Measurements from ENCODE around the gene TBC1D23. TPM values are rescaled to one million over a fixed set of nuclear protein-coding genes. Genes with fewer than 3 reads are reported as not detected.

The TBC1D23 gene
- total and polyA plus RNA-seq, 2 experiments from 2014 or later, result 27.1 to 61.9 TPM

DNA sequence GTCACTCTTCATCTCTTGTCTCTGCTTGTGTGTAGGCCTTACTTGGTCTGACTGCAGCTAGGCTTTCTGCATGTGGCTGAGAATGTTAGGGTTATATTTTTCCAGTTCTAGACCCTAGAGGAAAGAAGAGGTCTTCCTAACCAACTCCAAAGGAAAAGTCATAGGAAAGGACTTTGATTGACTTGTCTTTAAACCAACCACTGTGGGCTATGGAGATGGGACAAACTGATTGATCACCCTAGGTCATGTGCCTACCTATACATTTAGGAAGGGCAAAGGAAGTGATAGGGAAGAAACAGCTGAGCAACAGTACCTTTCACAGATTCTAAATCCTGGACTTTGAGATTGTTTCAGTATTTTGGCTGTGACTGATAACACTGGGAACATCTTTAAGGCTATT is 16.5 kb upstream of the TBC1D23 start:
- no peaks in the 10 kb centered on the region for H3K9me3 ChIP-seq (ENCODE audit: low read depth)
- no peak overlapping the region for H2AFZ ChIP-seq
- no peak overlapping the region for H3K27ac ChIP-seq
- DNase-seq (ENCODE audit: low spot score), result no peak
- TF ChIP-seq EZH2phosphoT487 (IDR thresholded peaks at IDR 0.05; ENCODE audit: low read depth, severe bottlenecking, unreplicated experiment) (no peak), EZH2 (IDR thresholded peaks at IDR 0.05; ENCODE audit: borderline replicate concordance) (no peak)
- TF ChIP-seq, protein P1, sequence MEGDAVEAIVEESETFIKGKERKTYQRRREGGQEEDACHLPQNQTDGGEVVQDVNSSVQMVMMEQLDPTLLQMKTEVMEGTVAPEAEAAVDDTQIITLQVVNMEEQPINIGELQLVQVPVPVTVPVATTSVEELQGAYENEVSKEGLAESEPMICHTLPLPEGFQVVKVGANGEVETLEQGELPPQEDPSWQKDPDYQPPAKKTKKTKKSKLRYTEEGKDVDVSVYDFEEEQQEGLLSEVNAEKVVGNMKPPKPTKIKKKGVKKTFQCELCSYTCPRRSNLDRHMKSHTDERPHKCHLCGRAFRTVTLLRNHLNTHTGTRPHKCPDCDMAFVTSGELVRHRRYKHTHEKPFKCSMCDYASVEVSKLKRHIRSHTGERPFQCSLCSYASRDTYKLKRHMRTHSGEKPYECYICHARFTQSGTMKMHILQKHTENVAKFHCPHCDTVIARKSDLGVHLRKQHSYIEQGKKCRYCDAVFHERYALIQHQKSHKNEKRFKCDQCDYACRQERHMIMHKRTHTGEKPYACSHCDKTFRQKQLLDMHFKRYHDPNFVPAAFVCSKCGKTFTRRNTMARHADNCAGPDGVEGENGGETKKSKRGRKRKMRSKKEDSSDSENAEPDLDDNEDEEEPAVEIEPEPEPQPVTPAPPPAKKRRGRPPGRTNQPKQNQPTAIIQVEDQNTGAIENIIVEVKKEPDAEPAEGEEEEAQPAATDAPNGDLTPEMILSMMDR (IDR thresholded peaks at IDR 0.05; ENCODE audit: poor library complexity), result no peak
- no peak overlapping the region for H3K4me3 ChIP-seq
- no peaks in the 10 kb centered on the region for H3K27me3 ChIP-seq
- H3K36me3 ChIP-seq (replicated peaks; ENCODE audit: insufficient read depth, low read depth), result no peaks in the 10 kb centered on the region
- H4K20me1 ChIP-seq (ENCODE audit: insufficient read depth, poor library complexity, severe bottlenecking), result no peaks in the 10 kb centered on the region
- no peaks in the 10 kb centered on the region for H3K9me2 ChIP-seq (replicated peaks; ENCODE audit: insufficient read depth)
- no peaks in the 10 kb centered on the region for H3K79me2 ChIP-seq
- H3K4me1 ChIP-seq (ENCODE audit: insufficient read depth), result no peaks in the 10 kb centered on the region
- H3K4me2 ChIP-seq, result no peak overlapping the region

DNA sequence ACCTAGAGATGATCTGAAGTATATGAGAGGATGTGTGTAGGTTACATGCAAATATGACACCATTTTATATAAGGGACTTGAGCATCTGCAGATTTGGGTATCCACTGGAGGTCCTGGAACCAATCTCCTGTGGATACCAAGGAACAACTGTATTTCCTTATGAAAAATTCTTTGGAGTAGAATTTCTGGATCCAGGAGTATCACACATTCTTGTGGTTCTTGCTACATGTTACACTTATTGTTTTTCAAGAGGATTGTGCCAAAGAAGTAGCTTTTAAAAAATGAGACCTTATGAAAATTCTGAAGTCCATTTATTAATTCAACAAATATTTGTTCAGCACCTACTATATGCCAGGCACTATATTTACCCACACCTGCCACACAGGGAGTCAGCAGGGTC is 15.7 kb upstream of the TBC1D23 start:
- Histone ChIP-seq H3K27me3 (no peaks in the 10 kb centered on the region), H3K4me3 (no peak overlapping the region), H3K9me2 (replicated peaks; ENCODE audit: insufficient read depth) (no peaks in the 10 kb centered on the region), H3K79me2 (no peaks in the 10 kb centered on the region), H3K9me3 (ENCODE audit: low read depth) (no peaks in the 10 kb centered on the region), H3K36me3 (replicated peaks; ENCODE audit: insufficient read depth, low read depth) (no peaks in the 10 kb centered on the region), H3K27ac (no peak overlapping the region), H2AFZ (no peak overlapping the region), H3K4me1 (ENCODE audit: insufficient read depth) (no peaks in the 10 kb centered on the region), H3K4me2 (no peak overlapping the region), H4K20me1 (ENCODE audit: insufficient read depth, poor library complexity, severe bottlenecking) (no peaks in the 10 kb centered on the region)
- no peak for DNase-seq (ENCODE audit: low spot score)
- TF ChIP-seq, protein P1 (IDR thresholded peaks at IDR 0.05; ENCODE audit: poor library complexity), result no peak
- TF ChIP-seq EZH2 (IDR thresholded peaks at IDR 0.05; ENCODE audit: borderline replicate concordance), result no peak
- no peak for TF ChIP-seq EZH2phosphoT487 (IDR thresholded peaks at IDR 0.05; ENCODE audit: low read depth, severe bottlenecking, unreplicated experiment)

DNA sequence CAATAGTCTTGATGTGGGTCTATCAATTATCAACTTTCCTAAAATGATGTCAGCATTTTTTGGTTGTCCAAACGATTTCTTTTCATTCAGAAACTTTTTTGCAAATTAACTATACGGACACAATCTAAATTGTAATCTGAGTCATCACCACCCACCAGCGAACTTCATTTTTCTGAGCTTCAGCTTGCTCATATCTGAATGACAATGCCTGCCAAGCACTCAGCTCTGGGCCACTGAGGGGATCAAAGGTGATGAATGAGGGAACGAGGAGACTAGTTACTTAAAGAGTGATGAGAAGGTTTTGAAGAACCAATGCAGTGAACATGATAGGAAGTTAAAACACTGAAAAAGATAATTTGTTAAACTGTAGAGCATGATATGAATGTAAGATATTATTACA is 14.9 kb upstream of the TBC1D23 start:
- H4K20me1 ChIP-seq (ENCODE audit: insufficient read depth, poor library complexity, severe bottlenecking), result no peaks in the 10 kb centered on the region
- no peak overlapping the region for H3K27ac ChIP-seq
- no peaks in the 10 kb centered on the region for H3K27me3 ChIP-seq
- no peaks in the 10 kb centered on the region for H3K9me3 ChIP-seq (ENCODE audit: low read depth)
- DNase-seq (ENCODE audit: low spot score), result no peak
- no peaks in the 10 kb centered on the region for H3K9me2 ChIP-seq (replicated peaks; ENCODE audit: insufficient read depth)
- H2AFZ ChIP-seq, result no peak overlapping the region
- no peaks in the 10 kb centered on the region for H3K36me3 ChIP-seq (replicated peaks; ENCODE audit: insufficient read depth, low read depth)
- H3K79me2 ChIP-seq, result no peaks in the 10 kb centered on the region
- H3K4me1 ChIP-seq (ENCODE audit: insufficient read depth), result no peaks in the 10 kb centered on the region
- H3K4me2 ChIP-seq, result no peak overlapping the region
- TF ChIP-seq EZH2phosphoT487 (IDR thresholded peaks at IDR 0.05; ENCODE audit: low read depth, severe bottlenecking, unreplicated experiment) (no peak), EZH2 (IDR thresholded peaks at IDR 0.05; ENCODE audit: borderline replicate concordance) (no peak)
- TF ChIP-seq, protein P1 (IDR thresholded peaks at IDR 0.05; ENCODE audit: poor library complexity), result no peak
- no peak overlapping the region for H3K4me3 ChIP-seq
- WGBS (ENCODE audit: low lambda C conversion rate, missing lambda C conversion rate), result 58% methylated on average over 4 of the region's 4 CpGs

DNA sequence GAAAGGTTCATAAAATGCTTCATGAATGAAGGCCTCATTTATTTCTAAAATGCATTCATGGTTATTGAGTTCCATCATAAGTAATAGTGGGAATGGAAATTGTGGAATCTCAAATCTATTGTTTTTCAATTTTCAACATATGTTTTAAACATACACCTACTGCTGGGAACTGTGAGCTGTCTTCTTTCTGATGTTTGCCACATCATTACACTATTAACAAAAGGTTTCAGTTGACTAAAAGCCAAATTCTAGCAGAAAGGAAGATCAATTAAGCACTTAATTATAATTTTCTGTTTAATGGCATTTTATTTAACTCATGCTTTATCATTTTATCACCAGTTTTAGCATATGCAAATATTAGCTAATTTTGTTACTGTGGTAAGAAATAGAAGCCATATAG is 13.8 kb upstream of the TBC1D23 start:
- H3K9me2 ChIP-seq (replicated peaks; ENCODE audit: insufficient read depth), result no peaks in the 10 kb centered on the region
- no peaks in the 10 kb centered on the region for H3K9me3 ChIP-seq (ENCODE audit: low read depth)
- no peak overlapping the region for H3K4me3 ChIP-seq
- H3K79me2 ChIP-seq, result no peaks in the 10 kb centered on the region
- TF ChIP-seq, protein P1 (IDR thresholded peaks at IDR 0.05; ENCODE audit: poor library complexity), result no peak
- TF ChIP-seq EZH2 (IDR thresholded peaks at IDR 0.05; ENCODE audit: borderline replicate concordance), result no peak
- TF ChIP-seq EZH2phosphoT487 (IDR thresholded peaks at IDR 0.05; ENCODE audit: low read depth, severe bottlenecking, unreplicated experiment), result no peak
- H3K27ac ChIP-seq, result no peak overlapping the region
- no peaks in the 10 kb centered on the region for H3K36me3 ChIP-seq (replicated peaks; ENCODE audit: insufficient read depth, low read depth)
- no peaks in the 10 kb centered on the region for H4K20me1 ChIP-seq (ENCODE audit: insufficient read depth, poor library complexity, severe bottlenecking)
- no peak overlapping the region for H3K4me2 ChIP-seq
- H2AFZ ChIP-seq, result no peak overlapping the region
- DNase-seq (ENCODE audit: low spot score), result no peak
- no peaks in the 10 kb centered on the region for H3K27me3 ChIP-seq
- H3K4me1 ChIP-seq (ENCODE audit: insufficient read depth), result no peaks in the 10 kb centered on the region
